Measurements from ENCODE around the gene NDE1.
"Not testable (repeated sequence)": the region's sequence is repeated elsewhere in the genome, so short reads cannot be mapped to it uniquely, and the experiment has no call there.

DNA sequence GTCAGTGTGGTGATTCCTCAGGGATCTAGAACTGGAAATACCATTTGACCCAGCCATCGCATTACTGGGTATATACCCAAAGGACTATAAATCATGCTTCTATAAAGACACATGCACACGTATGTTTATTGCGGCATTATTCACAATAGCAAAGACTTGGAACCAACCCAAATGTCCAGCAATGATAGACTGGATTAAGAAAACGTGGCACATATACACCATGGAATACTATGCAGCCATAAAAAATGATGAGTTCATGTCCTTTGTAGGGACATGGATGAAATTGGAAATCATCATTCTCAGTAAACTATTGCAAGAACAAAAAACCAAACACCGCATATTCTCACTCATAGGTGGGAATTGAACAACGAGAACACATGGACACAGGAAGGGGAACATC lies 5.5 kb downstream of the NDE1 start:
- TF ChIP-seq, protein P1, sequence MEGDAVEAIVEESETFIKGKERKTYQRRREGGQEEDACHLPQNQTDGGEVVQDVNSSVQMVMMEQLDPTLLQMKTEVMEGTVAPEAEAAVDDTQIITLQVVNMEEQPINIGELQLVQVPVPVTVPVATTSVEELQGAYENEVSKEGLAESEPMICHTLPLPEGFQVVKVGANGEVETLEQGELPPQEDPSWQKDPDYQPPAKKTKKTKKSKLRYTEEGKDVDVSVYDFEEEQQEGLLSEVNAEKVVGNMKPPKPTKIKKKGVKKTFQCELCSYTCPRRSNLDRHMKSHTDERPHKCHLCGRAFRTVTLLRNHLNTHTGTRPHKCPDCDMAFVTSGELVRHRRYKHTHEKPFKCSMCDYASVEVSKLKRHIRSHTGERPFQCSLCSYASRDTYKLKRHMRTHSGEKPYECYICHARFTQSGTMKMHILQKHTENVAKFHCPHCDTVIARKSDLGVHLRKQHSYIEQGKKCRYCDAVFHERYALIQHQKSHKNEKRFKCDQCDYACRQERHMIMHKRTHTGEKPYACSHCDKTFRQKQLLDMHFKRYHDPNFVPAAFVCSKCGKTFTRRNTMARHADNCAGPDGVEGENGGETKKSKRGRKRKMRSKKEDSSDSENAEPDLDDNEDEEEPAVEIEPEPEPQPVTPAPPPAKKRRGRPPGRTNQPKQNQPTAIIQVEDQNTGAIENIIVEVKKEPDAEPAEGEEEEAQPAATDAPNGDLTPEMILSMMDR (IDR thresholded peaks at IDR 0.05) = not testable (repeated sequence)
- not testable (repeated sequence) for TF ChIP-seq POLR2A (IDR thresholded peaks at IDR 0.05)
